ENCODE measurements around the gene POU2F2. TPM values are rescaled to one million over a fixed set of nuclear protein-coding genes. Genes with fewer than 3 reads are reported as not detected.

Gene POU2F2
- total RNA-seq, 1 experiment from 2014 or later = 0.89 TPM

DNA sequence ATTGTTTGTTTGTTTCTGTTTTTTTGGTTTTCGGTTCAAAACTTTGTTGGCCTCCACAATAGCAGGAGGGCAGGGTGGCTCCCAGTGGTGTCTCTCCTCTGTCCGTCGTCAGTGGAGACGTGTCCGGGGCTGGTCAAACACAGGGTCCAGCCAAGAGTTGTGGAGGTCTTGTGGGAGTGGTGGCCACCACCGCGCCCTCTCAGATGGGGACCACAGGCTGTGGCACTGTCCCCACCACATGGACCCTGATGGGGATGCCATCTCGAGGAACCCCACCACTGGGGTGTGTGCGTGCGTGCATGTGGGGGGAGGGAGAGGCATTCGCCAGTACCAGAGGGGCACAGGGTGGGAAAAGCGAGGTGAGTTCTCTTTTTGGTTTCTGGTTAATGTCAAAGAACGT lies 42.5 kb downstream of the POU2F2 start:
- Histone ChIP-seq H3K9me3 (ENCODE audit: control insufficient read depth in 1 of 2, insufficient read depth in 1 of 2, low read depth in 1 of 2, low read length in 2 of 2) (no peaks in the 10 kb centered on the region), H4K20me1 (ENCODE audit: insufficient read depth) (no peaks in the 10 kb centered on the region), H3K27ac (ENCODE audit: low read depth, low read length) (no peak overlapping the region), H3K79me2 (ENCODE audit: insufficient read depth, low read length) (no peaks in the 10 kb centered on the region), H3K36me3 (ENCODE audit: control insufficient read depth in 1 of 2, insufficient read depth in 2 of 2, low read length in 2 of 2) (no peaks in the 10 kb centered on the region), H3K4me3 (replicated peaks in 1 of 2; ENCODE audit: low read depth in 1 of 2, low read length in 2 of 2) (no peak overlapping the region), H3K4me1 (ENCODE audit: control insufficient read depth in 1 of 2, insufficient read depth in 2 of 2, low read length in 2 of 2) (peaks cover 0 to 30% of the 10 kb centered on the region in 2 experiments; a peak in 2 of 4 replicates), H2AFZ (ENCODE audit: low read depth, low read length, poor library complexity, severe bottlenecking) (no peak overlapping the region), H3K27me3 (ENCODE audit: insufficient read depth, low read length) (no peaks in the 10 kb centered on the region), H3K9me2 (ENCODE audit: insufficient read depth) (no peaks in the 10 kb centered on the region), H3K4me2 (ENCODE audit: low read length) (no peak overlapping the region), H3K9ac (ENCODE audit: low read length) (no peak overlapping the region)
- DNase-seq (ENCODE audit: low read depth, low spot score) (no peak), ATAC-seq (no peak)
- CTCF ChIA-PET = no interaction called here
- intact Hi-C loops (cut with micrococcal nuclease) = loop anchor here (10.0 kb wide), 1 partner anchor 95 kb away; the partner anchor contains the start of gene ATP1A3
- no TSS peak for BruUV-seq (replicated peaks)
- POLR2A ChIA-PET = no interaction called here
- no peak for TF ChIP-seq TCF7L2 (IDR thresholded peaks at IDR 0.05; ENCODE audit: borderline replicate concordance, extremely low read depth, insufficient read depth, insufficient read length)
- TF ChIP-seq, protein P1, sequence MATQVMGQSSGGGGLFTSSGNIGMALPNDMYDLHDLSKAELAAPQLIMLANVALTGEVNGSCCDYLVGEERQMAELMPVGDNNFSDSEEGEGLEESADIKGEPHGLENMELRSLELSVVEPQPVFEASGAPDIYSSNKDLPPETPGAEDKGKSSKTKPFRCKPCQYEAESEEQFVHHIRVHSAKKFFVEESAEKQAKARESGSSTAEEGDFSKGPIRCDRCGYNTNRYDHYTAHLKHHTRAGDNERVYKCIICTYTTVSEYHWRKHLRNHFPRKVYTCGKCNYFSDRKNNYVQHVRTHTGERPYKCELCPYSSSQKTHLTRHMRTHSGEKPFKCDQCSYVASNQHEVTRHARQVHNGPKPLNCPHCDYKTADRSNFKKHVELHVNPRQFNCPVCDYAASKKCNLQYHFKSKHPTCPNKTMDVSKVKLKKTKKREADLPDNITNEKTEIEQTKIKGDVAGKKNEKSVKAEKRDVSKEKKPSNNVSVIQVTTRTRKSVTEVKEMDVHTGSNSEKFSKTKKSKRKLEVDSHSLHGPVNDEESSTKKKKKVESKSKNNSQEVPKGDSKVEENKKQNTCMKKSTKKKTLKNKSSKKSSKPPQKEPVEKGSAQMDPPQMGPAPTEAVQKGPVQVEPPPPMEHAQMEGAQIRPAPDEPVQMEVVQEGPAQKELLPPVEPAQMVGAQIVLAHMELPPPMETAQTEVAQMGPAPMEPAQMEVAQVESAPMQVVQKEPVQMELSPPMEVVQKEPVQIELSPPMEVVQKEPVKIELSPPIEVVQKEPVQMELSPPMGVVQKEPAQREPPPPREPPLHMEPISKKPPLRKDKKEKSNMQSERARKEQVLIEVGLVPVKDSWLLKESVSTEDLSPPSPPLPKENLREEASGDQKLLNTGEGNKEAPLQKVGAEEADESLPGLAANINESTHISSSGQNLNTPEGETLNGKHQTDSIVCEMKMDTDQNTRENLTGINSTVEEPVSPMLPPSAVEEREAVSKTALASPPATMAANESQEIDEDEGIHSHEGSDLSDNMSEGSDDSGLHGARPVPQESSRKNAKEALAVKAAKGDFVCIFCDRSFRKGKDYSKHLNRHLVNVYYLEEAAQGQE (IDR thresholded peaks at IDR 0.05; ENCODE audit: low read depth) = no peak
- no peak for TF ChIP-seq YY1 (IDR thresholded peaks at IDR 0.05; ENCODE audit: extremely low read depth, insufficient replicate concordance, low read depth, low read length)
- no peak for TF ChIP-seq POLR2AphosphoS5 (IDR thresholded peaks at IDR 0.05; ENCODE audit: low read depth, low read length)
- TF ChIP-seq POLR2A (IDR thresholded peaks at IDR 0.05; ENCODE audit: borderline replicate concordance, extremely low read depth, insufficient read depth, insufficient read length) = no peak
- TF ChIP-seq ZNF274 (IDR thresholded peaks at IDR 0.05; ENCODE audit: low read depth, low read length) = no peak
- no peak for TF ChIP-seq JUND (IDR thresholded peaks at IDR 0.05)
- no peak for TF ChIP-seq CTCF (IDR thresholded peaks at IDR 0.05 in 2 of 3, conservative IDR thresholded peaks at IDR 0.05 in 1 of 3; ENCODE audit: borderline replicate concordance in 1 of 3, insufficient read depth in 1 of 3, low read depth in 2 of 3, low read length in 2 of 3)
- no peak for TF ChIP-seq FOSL1 (IDR thresholded peaks at IDR 0.05; ENCODE audit: low read depth)
- no peak for TF ChIP-seq SIN3A (IDR thresholded peaks at IDR 0.05; ENCODE audit: low read depth)
- TF ChIP-seq ZFX (IDR thresholded peaks at IDR 0.05) = no peak
- TF ChIP-seq ELF1 (IDR thresholded peaks at IDR 0.05; ENCODE audit: borderline replicate concordance, low read depth) = no peak
- RAD21 ChIA-PET (ENCODE audit: low non-redundant PET in 1 of 2, low total read pairs in 2 of 2, uncharacterized antibody in 2 of 2, unreplicated experiment in 2 of 2) = interaction anchor here in 1 of 2 experiments (0.6 kb wide), 1 partner anchor 98 kb away, joined by 4 read pairs; no protein-coding TSS in a partner anchor
